ENCODE data around the gene ZNF532. TPM values are rescaled to one million over a fixed set of nuclear protein-coding genes. Genes with fewer than 3 reads are reported as not detected.

ZNF532 gene
- total RNA-seq, 1 donor from 2014 or later, result 1.5 TPM

DNA sequence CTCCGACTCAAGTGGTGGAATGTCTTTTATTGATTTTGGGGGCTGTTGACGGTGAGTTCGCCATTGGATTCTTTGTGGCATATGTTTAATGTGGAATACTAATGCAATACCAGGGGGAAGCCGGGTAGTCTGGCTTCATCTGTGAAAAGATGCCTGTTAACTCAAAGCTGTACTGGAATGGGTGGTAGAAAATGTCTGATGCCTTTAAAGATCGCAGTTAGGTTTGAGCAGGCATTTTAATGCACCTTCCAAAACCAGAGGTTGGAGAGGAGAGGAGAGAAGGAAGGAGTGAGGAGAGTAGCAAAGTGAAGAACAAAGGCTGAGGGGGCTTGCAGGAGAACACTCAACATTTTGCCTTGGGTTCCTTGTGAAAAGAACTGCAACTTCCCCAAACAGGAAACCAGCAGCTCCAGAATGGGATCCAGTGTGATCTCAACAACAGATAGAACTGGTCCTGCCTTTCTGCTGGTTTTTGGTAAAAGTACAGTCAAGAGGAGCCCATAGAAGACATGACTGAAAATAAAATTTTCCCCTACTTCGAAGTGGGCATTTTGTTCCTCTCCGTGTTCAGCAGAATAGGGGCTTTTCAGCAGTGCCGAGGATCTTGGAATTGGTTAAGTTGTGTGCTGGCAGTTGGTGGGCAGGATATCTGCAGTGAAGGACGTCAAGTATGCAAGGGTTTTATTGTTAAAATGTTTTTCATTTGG, 1.5 kb downstream of the ZNF532 start:
- no peak for DNase-seq (ENCODE audit: low spot score)
- Mint-ChIP-seq H3K27me3 (ENCODE audit: insufficient read depth) (peaks cover 59% of the 10 kb centered on the region), H3K36me3 (ENCODE audit: low read depth) (no peaks in the 10 kb centered on the region), H3K27ac (no peak overlapping the region), H3K4me1 (ENCODE audit: low read depth) (no peaks in the 10 kb centered on the region), H3K4me3 (no peak overlapping the region), H3K9me3 (no peaks in the 10 kb centered on the region)
- intact Hi-C loops (cut with micrococcal nuclease), result no loop called here

DNA sequence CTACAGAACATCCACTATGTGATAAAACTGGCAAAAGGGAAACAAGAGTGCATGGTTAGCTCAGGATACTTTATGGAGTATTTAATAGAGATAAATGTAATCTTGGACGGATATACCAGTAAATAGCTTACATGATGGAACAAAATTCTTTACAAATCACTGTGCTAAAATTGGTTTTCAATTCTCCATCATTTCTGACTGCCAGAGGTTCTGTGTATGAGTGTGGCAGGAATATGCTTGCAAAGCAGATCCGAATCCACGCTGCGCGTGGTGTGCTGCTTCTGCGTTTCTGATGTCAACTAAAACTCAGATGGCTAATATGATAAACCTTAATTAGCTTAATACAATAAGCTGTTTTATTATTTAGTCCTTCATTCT, 2.1 kb downstream of the ZNF532 start:
- H3K36me3 Mint-ChIP-seq (ENCODE audit: low read depth), result no peaks in the 10 kb centered on the region
- H3K27ac Mint-ChIP-seq, result no peak overlapping the region
- no peak for DNase-seq (ENCODE audit: low spot score)
- H3K4me1 Mint-ChIP-seq (ENCODE audit: low read depth), result no peaks in the 10 kb centered on the region
- peaks cover 54% of the 10 kb centered on the region for H3K27me3 Mint-ChIP-seq (ENCODE audit: insufficient read depth)
- H3K9me3 Mint-ChIP-seq, result no peaks in the 10 kb centered on the region
- intact Hi-C loops (cut with micrococcal nuclease), result no loop called here
- no peak overlapping the region for H3K4me3 Mint-ChIP-seq

- Mint-ChIP-seq H3K27me3 (ENCODE audit: insufficient read depth) (peaks cover 48% of the 10 kb centered on the region), H3K4me3 (no peak overlapping the region), H3K4me1 (ENCODE audit: low read depth) (no peaks in the 10 kb centered on the region), H3K9me3 (no peaks in the 10 kb centered on the region), H3K36me3 (ENCODE audit: low read depth) (no peaks in the 10 kb centered on the region), H3K27ac (no peak overlapping the region)
- no peak for DNase-seq (ENCODE audit: low spot score)
- intact Hi-C loops (cut with micrococcal nuclease), result no loop called here
These were observed 2.7 kb downstream of the ZNF532 start for GRCh38 chr18:58867281-58867961.

- DNase-seq (ENCODE audit: low spot score), result no peak
- intact Hi-C loops (cut with micrococcal nuclease), result no loop called here
- Mint-ChIP-seq H3K9me3 (no peaks in the 10 kb centered on the region), H3K27me3 (ENCODE audit: insufficient read depth) (peaks cover 42% of the 10 kb centered on the region), H3K4me1 (ENCODE audit: low read depth) (no peaks in the 10 kb centered on the region), H3K27ac (no peak overlapping the region), H3K36me3 (ENCODE audit: low read depth) (no peaks in the 10 kb centered on the region), H3K4me3 (no peak overlapping the region)
These were observed 3.8 kb downstream of the ZNF532 start for GRCh38 chr18:58868440-58868839.

DNA sequence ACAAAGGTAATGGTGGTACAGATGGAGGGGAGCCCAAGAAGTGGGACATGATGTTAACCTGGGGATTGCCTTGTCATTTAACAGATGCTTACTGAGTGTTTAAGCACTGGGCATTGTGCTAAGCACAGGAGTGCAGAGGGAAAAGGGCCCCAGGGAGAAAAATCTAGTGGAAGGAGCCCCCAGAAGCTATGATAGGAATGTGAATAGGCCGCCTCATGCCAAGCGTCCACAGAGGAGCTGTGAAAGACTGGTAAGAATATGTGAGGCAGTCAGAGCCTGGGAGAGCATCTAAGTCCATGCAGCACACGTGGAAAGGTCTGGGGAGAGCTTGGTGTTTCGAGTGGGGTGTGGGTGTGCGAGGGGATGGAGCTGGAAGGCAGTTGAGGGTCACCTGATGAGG, 5.5 kb downstream of the ZNF532 start:
- peaks cover 35% of the 10 kb centered on the region for H3K27me3 Mint-ChIP-seq (ENCODE audit: insufficient read depth)
- H3K4me3 Mint-ChIP-seq, result no peak overlapping the region
- no peak for DNase-seq (ENCODE audit: low spot score)
- H3K9me3 Mint-ChIP-seq, result no peaks in the 10 kb centered on the region
- H3K36me3 Mint-ChIP-seq (ENCODE audit: low read depth), result no peaks in the 10 kb centered on the region
- intact Hi-C loops (cut with micrococcal nuclease), result no loop called here
- H3K4me1 Mint-ChIP-seq (ENCODE audit: low read depth), result no peaks in the 10 kb centered on the region
- no peak overlapping the region for H3K27ac Mint-ChIP-seq

GRCh38 chr18:58870621-58871020, 5.9 kb downstream of the ZNF532 start:
- no peak for DNase-seq (ENCODE audit: low spot score)
- no peak overlapping the region for H3K4me3 Mint-ChIP-seq
- intact Hi-C loops (cut with micrococcal nuclease), result no loop called here
- no peaks in the 10 kb centered on the region for H3K36me3 Mint-ChIP-seq (ENCODE audit: low read depth)
- no peaks in the 10 kb centered on the region for H3K9me3 Mint-ChIP-seq
- no peaks in the 10 kb centered on the region for H3K4me1 Mint-ChIP-seq (ENCODE audit: low read depth)
- peaks cover 30% of the 10 kb centered on the region for H3K27me3 Mint-ChIP-seq (ENCODE audit: insufficient read depth)
- no peak overlapping the region for H3K27ac Mint-ChIP-seq

- H3K27ac Mint-ChIP-seq, result no peak overlapping the region
- H3K27me3 Mint-ChIP-seq (ENCODE audit: insufficient read depth), result peaks cover 22% of the 10 kb centered on the region
- H3K36me3 Mint-ChIP-seq (ENCODE audit: low read depth), result no peaks in the 10 kb centered on the region
- no peaks in the 10 kb centered on the region for H3K9me3 Mint-ChIP-seq
- intact Hi-C loops (cut with micrococcal nuclease), result no loop called here
- no peak overlapping the region for H3K4me3 Mint-ChIP-seq
- no peak for DNase-seq (ENCODE audit: low spot score)
- no peaks in the 10 kb centered on the region for H3K4me1 Mint-ChIP-seq (ENCODE audit: low read depth)
These were observed 7.1 kb downstream of the ZNF532 start for GRCh38 chr18:58871514-58872420.

DNA sequence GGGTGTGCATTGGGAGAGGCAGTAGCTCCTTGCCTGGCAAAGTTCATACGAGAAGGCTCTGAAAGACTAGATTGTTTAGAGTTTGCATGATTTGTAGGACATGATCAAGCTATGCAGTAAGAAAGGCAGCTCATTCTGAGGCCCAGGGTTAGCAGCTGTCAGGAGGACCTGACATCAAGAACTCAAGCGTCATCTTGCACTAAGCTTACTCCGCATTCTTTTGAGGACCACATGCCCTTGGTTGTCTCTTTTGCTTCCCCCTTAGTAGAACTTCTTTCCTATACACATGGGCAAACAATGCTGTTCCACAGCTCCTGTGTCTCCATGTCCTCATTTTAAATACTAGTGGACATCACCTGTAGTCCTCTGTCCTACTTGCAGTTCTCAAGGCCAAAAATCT, 14.0 kb downstream of the ZNF532 start:
- H3K4me3 Mint-ChIP-seq, result no peak overlapping the region
- no peaks in the 10 kb centered on the region for H3K4me1 Mint-ChIP-seq (ENCODE audit: low read depth)
- no peaks in the 10 kb centered on the region for H3K36me3 Mint-ChIP-seq (ENCODE audit: low read depth)
- peaks cover 12% of the 10 kb centered on the region for H3K27me3 Mint-ChIP-seq (ENCODE audit: insufficient read depth)
- H3K9me3 Mint-ChIP-seq, result no peaks in the 10 kb centered on the region
- intact Hi-C loops (cut with micrococcal nuclease), result no loop called here
- no peak for DNase-seq (ENCODE audit: low spot score)
- no peak overlapping the region for H3K27ac Mint-ChIP-seq

DNA sequence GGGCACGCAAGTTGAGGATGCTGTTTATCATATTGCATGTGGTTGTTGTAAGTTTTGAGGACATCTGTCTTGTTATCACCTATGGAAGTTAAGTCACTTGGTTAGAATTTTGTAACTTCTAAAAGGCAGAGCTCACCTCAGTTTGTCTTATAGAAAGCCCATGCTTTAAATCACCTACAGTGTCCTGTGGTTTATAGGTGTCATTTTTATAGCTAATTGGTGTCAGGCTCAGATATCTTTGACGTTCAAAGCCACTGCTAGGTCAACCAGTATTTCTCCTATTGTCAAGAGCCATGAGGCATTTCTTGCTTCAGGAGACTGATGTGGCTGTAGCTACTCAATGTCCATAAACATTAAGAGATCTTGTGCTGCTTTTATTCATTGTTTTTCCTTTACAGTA, 16.8 kb downstream of the ZNF532 start:
- Mint-ChIP-seq H3K27me3 (ENCODE audit: insufficient read depth) (peaks cover 15% of the 10 kb centered on the region), H3K9me3 (no peaks in the 10 kb centered on the region), H3K4me1 (ENCODE audit: low read depth) (no peaks in the 10 kb centered on the region), H3K4me3 (no peak overlapping the region), H3K36me3 (ENCODE audit: low read depth) (no peaks in the 10 kb centered on the region), H3K27ac (no peak overlapping the region)
- DNase-seq (ENCODE audit: low spot score), result no peak
- intact Hi-C loops (cut with micrococcal nuclease), result no loop called here

- peaks cover 17% of the 10 kb centered on the region for H3K27me3 Mint-ChIP-seq (ENCODE audit: insufficient read depth)
- intact Hi-C loops (cut with micrococcal nuclease), result no loop called here
- H3K27ac Mint-ChIP-seq, result no peak overlapping the region
- no peak overlapping the region for H3K4me3 Mint-ChIP-seq
- no peaks in the 10 kb centered on the region for H3K36me3 Mint-ChIP-seq (ENCODE audit: low read depth)
- DNase-seq (ENCODE audit: low spot score), result no peak
- peaks cover 3% of the 10 kb centered on the region for H3K4me1 Mint-ChIP-seq (ENCODE audit: low read depth)
- H3K9me3 Mint-ChIP-seq, result no peaks in the 10 kb centered on the region
These were observed 17.4 kb downstream of the ZNF532 start for GRCh38 chr18:58882044-58882443.

- no peaks in the 10 kb centered on the region for H3K36me3 Mint-ChIP-seq (ENCODE audit: low read depth)
- peaks cover 9% of the 10 kb centered on the region for H3K4me1 Mint-ChIP-seq (ENCODE audit: low read depth)
- no peak overlapping the region for H3K27ac Mint-ChIP-seq
- H3K9me3 Mint-ChIP-seq, result no peaks in the 10 kb centered on the region
- DNase-seq (ENCODE audit: low spot score), result no peak
- intact Hi-C loops (cut with micrococcal nuclease), result no loop called here
- no peak overlapping the region for H3K4me3 Mint-ChIP-seq
- H3K27me3 Mint-ChIP-seq (ENCODE audit: insufficient read depth), result peaks cover 22% of the 10 kb centered on the region
These were observed 18.0 kb downstream of the ZNF532 start for GRCh38 chr18:58882686-58883085.

DNA sequence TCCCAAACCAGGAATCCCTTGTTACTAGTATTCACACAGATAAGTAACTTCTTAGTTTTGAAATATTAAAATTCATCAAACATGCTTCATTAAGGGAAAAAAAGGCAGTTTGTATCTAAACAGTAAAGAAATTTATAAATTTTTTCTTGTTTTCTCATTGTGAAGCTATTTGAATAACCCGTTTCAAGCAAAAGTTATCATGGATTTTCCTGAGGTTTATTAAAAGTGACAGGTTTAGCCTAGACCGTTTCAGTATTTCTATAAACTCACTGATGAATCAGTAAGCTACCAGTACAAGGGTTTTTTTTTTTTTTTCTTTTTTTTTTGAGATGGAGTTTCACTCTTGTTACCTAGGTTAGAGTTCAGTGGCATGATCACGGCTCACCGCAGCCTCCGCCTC, 20.0 kb downstream of the ZNF532 start:
- H3K36me3 Mint-ChIP-seq (ENCODE audit: low read depth), result no peaks in the 10 kb centered on the region
- H3K27me3 Mint-ChIP-seq (ENCODE audit: insufficient read depth), result peaks cover 23% of the 10 kb centered on the region
- intact Hi-C loops (cut with micrococcal nuclease), result no loop called here
- DNase-seq (ENCODE audit: low spot score), result no peak
- no peaks in the 10 kb centered on the region for H3K9me3 Mint-ChIP-seq
- no peak overlapping the region for H3K4me3 Mint-ChIP-seq
- peaks cover 10% of the 10 kb centered on the region for H3K4me1 Mint-ChIP-seq (ENCODE audit: low read depth)
- no peak overlapping the region for H3K27ac Mint-ChIP-seq

DNA sequence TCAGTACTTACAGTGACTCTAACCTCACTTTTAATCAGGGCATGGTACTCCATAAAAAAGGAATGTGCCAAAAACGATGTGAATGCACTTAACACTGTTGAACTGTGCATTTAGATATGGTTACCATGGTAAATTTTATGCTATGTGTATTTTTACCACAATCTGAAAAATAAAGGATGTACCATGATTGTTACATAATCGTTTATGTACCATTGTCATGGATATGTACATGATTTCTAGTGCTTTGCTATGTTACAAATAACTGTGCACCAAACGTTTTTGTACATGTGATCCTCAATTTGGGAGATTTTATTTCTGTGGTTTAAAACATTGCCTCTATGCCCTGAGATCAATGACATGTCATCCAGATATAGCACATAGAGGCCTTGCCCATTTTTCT, 21.8 kb downstream of the ZNF532 start:
- DNase-seq (ENCODE audit: low spot score), result no peak
- peaks cover 30% of the 10 kb centered on the region for H3K27me3 Mint-ChIP-seq (ENCODE audit: insufficient read depth)
- intact Hi-C loops (cut with micrococcal nuclease), result no loop called here
- no peak overlapping the region for H3K4me3 Mint-ChIP-seq
- H3K36me3 Mint-ChIP-seq (ENCODE audit: low read depth), result no peaks in the 10 kb centered on the region
- H3K9me3 Mint-ChIP-seq, result no peaks in the 10 kb centered on the region
- no peak overlapping the region for H3K27ac Mint-ChIP-seq
- H3K4me1 Mint-ChIP-seq (ENCODE audit: low read depth), result peaks cover 10% of the 10 kb centered on the region
